SK-N-SH (cell line): Measurements from ENCODE around the gene GRHL3.

Experiments used
- CTCF ChIP-seq: fragments of 200-600 bp; sonication (generic); IDR thresholded peaks from 2 replicates; pipeline ENCODE4 v1.6.1; 2017; ENCODE audit warnings: antibody characterized with exemption, mild to moderate bottlenecking, moderate library complexity
- GATA2 ChIP-seq: sonication (generic); formaldehyde crosslinking; IDR thresholded peaks from 2 replicates; pipeline ENCODE4 v1.5.0; 2020; ENCODE audit warnings: mild to moderate bottlenecking, missing genetic modification reagents
- NFIC ChIP-seq: IDR thresholded peaks from 2 replicates; pipeline ENCODE4 v1.4.0; 2012; ENCODE audit warnings: borderline replicate concordance
- RFX5 ChIP-seq: IDR thresholded peaks from 2 replicates; pipeline ENCODE4 v1.6.1; 2012; ENCODE audit warnings: mild to moderate bottlenecking, improper control_type of control experiment, low read length
- TF ChIP-seq, protein P1 (sequence below): IDR thresholded peaks from 2 replicates; pipeline ENCODE4; 2012

- TF ChIP-seq CTCF (no peak), GATA2 (no peak), RFX5 (no peak), NFIC (no peak)
- TF ChIP-seq, protein P1, sequence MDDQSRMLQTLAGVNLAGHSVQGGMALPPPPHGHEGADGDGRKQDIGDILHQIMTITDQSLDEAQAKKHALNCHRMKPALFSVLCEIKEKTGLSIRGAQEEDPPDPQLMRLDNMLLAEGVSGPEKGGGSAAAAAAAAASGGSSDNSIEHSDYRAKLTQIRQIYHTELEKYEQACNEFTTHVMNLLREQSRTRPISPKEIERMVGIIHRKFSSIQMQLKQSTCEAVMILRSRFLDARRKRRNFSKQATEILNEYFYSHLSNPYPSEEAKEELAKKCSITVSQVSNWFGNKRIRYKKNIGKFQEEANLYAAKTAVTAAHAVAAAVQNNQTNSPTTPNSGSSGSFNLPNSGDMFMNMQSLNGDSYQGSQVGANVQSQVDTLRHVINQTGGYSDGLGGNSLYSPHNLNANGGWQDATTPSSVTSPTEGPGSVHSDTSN = no peak
Observed at GRCh38 chr1:24300971-24301784, 18.0 kb upstream of the GRHL3 start.
